ENCODE measurements around the gene HIP1R. TPM values are rescaled to one million over a fixed set of nuclear protein-coding genes. Genes with fewer than 3 reads are reported as not detected.

HIP1R gene
- total and polyA plus RNA-seq, 2 of the 13 experiments (the other 11 are each of a cell fraction or from before 2014, with no cell fraction given) = 18.4 to 25.5 TPM

DNA sequence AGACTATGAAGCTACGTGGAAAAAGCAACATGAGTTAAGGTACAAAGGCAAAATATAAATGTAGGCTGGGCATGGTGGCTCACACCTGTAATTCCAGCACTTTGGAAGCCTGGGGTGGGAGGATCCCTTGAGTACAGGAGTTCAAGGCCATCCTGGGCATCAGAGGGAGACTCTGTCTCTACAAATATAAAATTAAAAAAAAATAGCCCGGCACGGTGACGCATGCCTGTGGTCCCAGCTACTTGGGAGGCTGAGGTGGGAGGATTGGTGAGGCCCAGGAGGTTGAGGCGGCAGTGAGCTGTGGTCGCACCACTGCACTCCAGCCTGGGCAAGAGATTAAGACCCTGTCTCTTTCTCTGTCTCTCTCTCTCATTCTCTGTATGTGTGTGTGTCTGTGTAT lies 64.6 kb downstream of the HIP1R start (continued):
- TF ChIP-seq, protein P1, sequence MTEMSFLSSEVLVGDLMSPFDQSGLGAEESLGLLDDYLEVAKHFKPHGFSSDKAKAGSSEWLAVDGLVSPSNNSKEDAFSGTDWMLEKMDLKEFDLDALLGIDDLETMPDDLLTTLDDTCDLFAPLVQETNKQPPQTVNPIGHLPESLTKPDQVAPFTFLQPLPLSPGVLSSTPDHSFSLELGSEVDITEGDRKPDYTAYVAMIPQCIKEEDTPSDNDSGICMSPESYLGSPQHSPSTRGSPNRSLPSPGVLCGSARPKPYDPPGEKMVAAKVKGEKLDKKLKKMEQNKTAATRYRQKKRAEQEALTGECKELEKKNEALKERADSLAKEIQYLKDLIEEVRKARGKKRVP (CRISPR knock-in tag; IDR thresholded peaks at IDR 0.05) = no peak
- no peak for TF ChIP-seq NRL (CRISPR knock-in tag; IDR thresholded peaks at IDR 0.05; ENCODE audit: borderline replicate concordance)
- no peak for TF ChIP-seq ZNF451 (CRISPR knock-in tag; IDR thresholded peaks at IDR 0.05)

DNA sequence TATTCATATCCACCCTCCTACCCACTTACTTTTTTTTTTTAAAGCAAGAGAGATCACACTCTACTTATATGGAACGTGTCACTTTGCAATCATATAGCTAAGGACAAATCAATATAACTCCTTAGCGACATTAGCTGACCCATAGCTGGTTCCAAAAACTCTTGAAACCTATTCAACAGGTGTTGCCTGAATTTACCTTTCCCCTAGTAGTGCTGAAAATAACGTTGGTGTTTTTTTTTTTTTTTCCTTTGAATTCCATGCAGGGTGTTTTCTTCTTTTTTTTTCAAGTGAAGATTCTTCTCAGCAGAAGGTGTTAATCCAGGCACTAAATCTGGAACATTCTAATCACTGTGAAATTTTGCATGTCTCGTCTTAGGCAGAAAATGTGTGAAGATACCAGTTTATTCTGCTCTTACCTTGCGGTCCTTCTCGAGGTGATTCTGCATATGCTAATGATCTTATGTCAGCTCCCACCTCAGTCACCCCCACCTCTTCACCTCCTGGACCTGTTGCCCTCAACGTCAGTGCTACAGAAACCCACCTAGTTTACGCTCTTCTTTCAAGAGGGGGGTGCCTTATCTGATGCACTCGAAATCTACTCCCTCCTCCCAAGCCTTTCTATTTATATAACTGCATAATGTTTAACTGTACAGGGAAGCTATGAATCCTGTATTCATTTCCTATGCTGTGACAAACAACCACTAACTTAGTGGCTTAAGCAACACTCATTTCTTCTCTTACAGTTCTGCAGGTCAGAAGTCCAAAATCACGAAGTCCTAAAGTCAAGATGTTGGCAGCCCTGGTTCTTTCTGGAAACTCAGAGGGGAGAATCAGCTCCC lies 67.8 kb downstream of the HIP1R start:
- no peak; the same call in 2 of the 3 replicates for ATAC-seq

More for the DNA sequence above, 67.8 kb downstream of the HIP1R start:
- Histone ChIP-seq H3K27me3 (ENCODE audit: control insufficient read depth in 1 of 2, insufficient read depth in 2 of 2, low read length in 2 of 2) (no peaks in the 10 kb centered on the region), H3K4me2 (ENCODE audit: low read depth, low read length) (peak overlapping the region; percentile 57), H4K20me1 (ENCODE audit: insufficient read depth, low read length) (no peaks in the 10 kb centered on the region), H3K36me3 (replicated peaks in 1 of 2; ENCODE audit: control insufficient read depth in 1 of 2, insufficient read depth in 2 of 2, low read length in 2 of 2) (no peaks in the 10 kb centered on the region), H2AFZ (ENCODE audit: low read length) (no peak overlapping the region), H3K4me3 (replicated peaks in 1 of 3; ENCODE audit: insufficient read depth in 1 of 3, low read depth in 2 of 3, low read length in 3 of 3) (peak overlapping the region in 2 of 3 experiments; percentile 7 to 17; a peak in 2 of 6 replicates), H3K79me2 (ENCODE audit: insufficient read depth, low read length) (no peaks in the 10 kb centered on the region), H3K9me3 (ENCODE audit: low read length) (no peaks in the 10 kb centered on the region), H3K4me1 (ENCODE audit: insufficient read depth, low read length) (peaks cover 58% of the 10 kb centered on the region), H3K9ac (ENCODE audit: insufficient read depth, low read depth, low read length) (no peak overlapping the region), H3K27ac (ENCODE audit: extremely low read length, insufficient read depth, low read length) (no peak overlapping the region)
- no peak for DNase-seq (ENCODE audit: low spot score)
- FAIRE-seq = no peak
- ChIA-PET POLR2A (no interaction called here), CTCF (ENCODE audit: low intra/inter-chr PET ratio, low total read pairs) (no interaction called here)
- no TSS peak for BruUV-seq (replicated peaks)
- WGBS (ENCODE audit: low lambda C conversion rate) = 9% methylated on average over 10 of the region's 10 CpGs
- intact Hi-C loops (cut with micrococcal nuclease; ENCODE audit: unreplicated experiment) = no loop called here
- in situ Hi-C loops (cut with HindIII; ENCODE audit: extremely low pct_ligation_motif_present, low pct_unique_long_range_greater_than_20kb) = no loop called here
- TF ChIP-seq POGZ (CRISPR knock-in tag; IDR thresholded peaks at IDR 0.05) (no peak), ZNF484 (CRISPR knock-in tag; IDR thresholded peaks at IDR 0.05; ENCODE audit: borderline replicate concordance, low read depth) (no peak), HCFC1 (IDR thresholded peaks at IDR 0.05; ENCODE audit: low read depth, low read length) (no peak), NFE2L2 (IDR thresholded peaks at IDR 0.05; ENCODE audit: low read length) (no peak)

Data from HepG2 (cell line).